AG04450 (cell line): Measurements from ENCODE around the gene BMPR1B. TPM values are rescaled to one million over a fixed set of nuclear protein-coding genes. Genes with fewer than 3 reads are reported as not detected.

Source experiments
- CTCF ChIA-PET: fragments of 300-600, 350-600 bp; formaldehyde crosslinking; extraction: SDS; loops from one replicate; lab custom pipeline; 2022; ENCODE audit warnings: antibody characterized with exemption, inconsistent platforms; lab: Charles Lee
- POLR2A ChIA-PET: fragments of 350-600 bp; formaldehyde crosslinking; extraction: SDS; loops from one replicate; lab custom pipeline; 2021; ENCODE audit warnings: antibody characterized with exemption, inconsistent platforms; lab: Yijun Ruan, JAX
- DNase-seq: peaks from one replicate; pipeline ENCODE4 v3.0.0-alpha.2; 2011; ENCODE audit warnings: low read depth, low spot score
- H3K27ac ChIP-seq: one replicate; pipeline ENCODE4 v1.5.1; 2012; ENCODE audit warnings: low read depth, low read length, control low read depth
- H3K27me3 ChIP-seq: one replicate; pipeline ENCODE4 v1.6.0; 2012; ENCODE audit warnings: low read length; ENCODE audit not compliant: control insufficient read depth, insufficient read depth
- H3K4me3 ChIP-seq: 2 replicates; pipeline ENCODE4 v1.5.1; 2011; ENCODE audit warnings: mild to moderate bottlenecking, low read depth, low read length, control low read depth
- H3K9me3 ChIP-seq: 2 replicates; pipeline ENCODE4 v1.5.1; 2012; ENCODE audit warnings: low read length; ENCODE audit not compliant: control insufficient read depth, insufficient read depth
- CTCF ChIP-seq: IDR thresholded peaks from 2 replicates; pipeline ENCODE4 v1.5.1; 2011; ENCODE audit warnings: low read depth, low read length, control low read depth, inconsistent platforms
- polyA plus RNA-seq: library from polyadenylated mRNA; depleted of rRNA; stranded (reverse); fragments of >200 nt; gene quantifications from 2 replicates; pipeline ENCODE4 v1.2.3, GENCODE V29; 2011

Gene BMPR1B
- polyA plus RNA-seq, 1 experiment: 0.42 TPM

DNA sequence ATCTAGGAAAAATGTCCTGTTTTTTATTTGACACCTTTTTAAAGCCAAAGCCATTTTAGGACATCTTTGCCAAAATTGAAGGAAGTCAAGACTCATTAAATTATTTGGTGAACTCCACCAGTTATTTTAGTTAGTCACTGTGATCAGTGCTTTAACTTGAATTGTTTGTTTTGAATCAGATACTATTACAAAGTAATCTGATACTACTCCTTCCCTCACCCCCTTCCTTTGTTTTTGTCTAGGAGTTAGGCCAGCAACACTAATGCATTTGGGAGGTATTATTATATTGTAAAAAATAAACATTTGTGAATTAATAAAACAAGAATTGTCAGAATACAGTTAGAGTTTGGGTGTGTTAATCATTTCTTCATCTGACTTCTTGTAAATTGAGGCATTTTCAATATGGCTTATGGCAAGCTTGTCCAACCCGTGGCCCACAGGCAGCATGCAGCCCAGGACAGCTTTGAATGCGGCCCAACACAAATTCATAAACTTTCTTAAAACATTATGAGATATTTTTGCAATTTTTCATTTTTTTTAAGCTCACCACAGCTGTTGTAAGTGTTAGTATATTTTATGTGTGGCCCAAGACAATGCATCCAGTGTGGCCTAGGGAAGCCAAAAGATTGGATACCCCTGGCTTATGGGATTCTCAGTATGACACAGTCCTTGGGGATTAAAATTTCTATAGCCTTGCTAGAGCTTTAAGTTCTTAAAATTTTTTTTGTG is 182.2 kb downstream of the BMPR1B start:
- H3K27me3 ChIP-seq: no peaks in the 10 kb centered on the region
- TF ChIP-seq CTCF: no peak
- no peak overlapping the region for H3K4me3 ChIP-seq
- no peak overlapping the region for H3K27ac ChIP-seq
- CTCF ChIA-PET: interaction anchor here (1.3 kb wide), 1 partner anchor 8 kb away, joined by 3 read pairs; no protein-coding TSS in a partner anchor
- POLR2A ChIA-PET: no interaction called here
- H3K9me3 ChIP-seq: no peaks in the 10 kb centered on the region
- no peak for DNase-seq

- no peaks in the 10 kb centered on the region for H3K27me3 ChIP-seq
- DNase-seq: no peak
- CTCF ChIA-PET: no interaction called here
- no peaks in the 10 kb centered on the region for H3K9me3 ChIP-seq
- no peak for TF ChIP-seq CTCF
- no peak overlapping the region for H3K4me3 ChIP-seq
- H3K27ac ChIP-seq: no peak overlapping the region
- POLR2A ChIA-PET: no interaction called here
Measured at GRCh38 chr4:94940520-94940908, 182.8 kb downstream of the BMPR1B start.

DNA sequence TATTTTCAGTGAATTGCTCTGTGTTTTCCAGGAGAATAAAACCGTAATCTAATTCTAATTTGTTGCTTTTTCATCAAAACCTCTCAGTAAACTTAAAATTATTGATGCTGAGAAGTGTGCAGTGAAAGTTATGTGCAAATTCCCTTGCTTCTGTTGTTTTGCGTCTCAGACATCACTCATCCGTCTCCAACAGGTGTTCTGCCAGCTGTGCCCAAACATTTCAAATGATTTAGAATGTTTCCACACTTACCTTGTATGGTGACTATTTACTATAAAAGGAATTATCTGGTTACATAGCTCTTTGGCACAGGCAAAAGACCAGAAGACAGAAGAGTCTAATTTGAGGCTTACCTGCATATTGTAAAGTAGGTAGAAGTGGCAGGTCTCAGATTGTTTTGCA is 184.0 kb downstream of the BMPR1B start:
- Histone ChIP-seq H3K4me3 (no peak overlapping the region), H3K27ac (no peak overlapping the region), H3K27me3 (no peaks in the 10 kb centered on the region), H3K9me3 (no peaks in the 10 kb centered on the region)
- TF ChIP-seq CTCF: no peak
- ChIA-PET CTCF (no interaction called here), POLR2A (no interaction called here)
- no peak for DNase-seq

DNA sequence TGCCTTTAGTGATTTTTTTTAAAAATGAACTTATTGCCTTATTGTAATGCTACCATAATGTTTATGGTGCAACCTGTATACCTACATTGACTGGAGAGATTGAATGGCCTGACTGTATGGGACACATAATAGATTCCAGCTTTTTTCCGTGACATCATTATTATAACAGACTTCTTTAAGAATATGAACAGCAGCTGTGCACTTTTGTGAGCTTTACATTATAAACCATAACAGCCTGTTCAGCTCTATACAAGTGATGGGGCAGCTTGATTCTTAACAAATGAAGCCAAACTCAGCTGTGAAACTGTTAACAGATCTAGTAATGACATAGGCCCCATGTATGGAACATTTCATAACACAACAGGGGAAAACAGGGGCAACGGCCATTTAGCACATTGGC is 187.0 kb downstream of the BMPR1B start:
- no peak for TF ChIP-seq CTCF
- no peaks in the 10 kb centered on the region for H3K27me3 ChIP-seq
- ChIA-PET CTCF (interaction anchor here (0.6 kb wide), 1 partner anchor 11 kb away, joined by 4 read pairs; no protein-coding TSS in a partner anchor), POLR2A (no interaction called here)
- H3K27ac ChIP-seq: no peak overlapping the region
- H3K9me3 ChIP-seq: no peaks in the 10 kb centered on the region
- no peak for DNase-seq
- H3K4me3 ChIP-seq: no peak overlapping the region

DNA sequence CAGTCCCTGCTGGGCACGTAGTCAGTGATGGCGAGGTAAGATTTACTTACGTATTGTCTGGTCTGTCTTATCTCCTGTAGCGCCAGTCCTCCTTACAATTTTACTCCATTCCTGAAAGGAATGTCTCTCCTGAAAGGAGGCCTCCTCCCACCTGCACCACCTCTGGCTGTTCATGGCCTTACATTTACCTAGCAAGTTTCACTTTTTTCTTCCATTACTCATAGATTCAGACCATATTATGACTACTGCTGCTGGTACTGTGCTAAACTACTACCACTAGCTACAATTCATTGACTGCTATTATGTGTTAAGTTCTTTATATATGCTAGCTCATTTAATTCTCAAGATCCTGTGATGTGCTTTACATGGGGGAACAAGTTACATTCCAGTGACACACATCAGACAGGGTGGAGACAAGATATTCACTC is 189.9 kb downstream of the BMPR1B start:
- TF ChIP-seq CTCF: no peak
- Histone ChIP-seq H3K9me3 (no peaks in the 10 kb centered on the region), H3K4me3 (no peak overlapping the region), H3K27ac (no peak overlapping the region), H3K27me3 (no peaks in the 10 kb centered on the region)
- POLR2A ChIA-PET: no interaction called here
- no peak for DNase-seq
- CTCF ChIA-PET: interaction anchor here (0.8 kb wide), 1 partner anchor 9 kb away, joined by 3 read pairs; no protein-coding TSS in a partner anchor
